Measurements from ENCODE around the gene ZNF320. TPM values are rescaled to one million over a fixed set of nuclear protein-coding genes. Genes with fewer than 3 reads are reported as not detected.
"Not testable (repeated sequence)": the region's sequence is repeated elsewhere in the genome, so short reads cannot be mapped to it uniquely, and the experiment has no call there.

The ZNF320 gene
- total and polyA plus RNA-seq, 10 of the 15 experiments (the other 5 are each of a cell fraction or from before 2014, with no cell fraction given) = 0.48 to 9.3 (median 1.3) TPM

GRCh38 chr19:52856540-52857377 is 40.7 kb downstream of the ZNF320 start:
- H4K20me1 ChIP-seq (ENCODE audit: control insufficient read depth, insufficient read depth); RAD21 ChIA-PET (ENCODE audit: unreplicated experiment); H3K4me2 ChIP-seq (ENCODE audit: control insufficient read depth, insufficient read depth); H3K36me3 ChIP-seq (ENCODE audit: control insufficient read depth in 2 of 2, insufficient read depth in 2 of 2, low read length in 1 of 2); BruUV-seq (replicated peaks); H3K79me2 ChIP-seq (ENCODE audit: control insufficient read depth, insufficient read depth, low read length); H3K4me1 ChIP-seq (ENCODE audit: control insufficient read depth, insufficient read depth, low read length); SMC1A ChIA-PET (ENCODE audit: uncharacterized antibody, unreplicated experiment); CTCF ChIA-PET; intact Hi-C loops (cut with micrococcal nuclease; ENCODE audit: unreplicated experiment); DNase-seq (ENCODE audit: low read depth, low spot score); H3K27me3 ChIP-seq (replicated peaks in 1 of 2; ENCODE audit: control insufficient read depth in 2 of 2, insufficient read depth in 2 of 2, low read length in 1 of 2); H3K9me3 ChIP-seq (replicated peaks; ENCODE audit: control insufficient read depth, insufficient read depth, low read length); POLR2A ChIA-PET; FAIRE-seq: not testable (repeated sequence)
- ATAC-seq = peak; percentile 57
- in situ Hi-C loops (cut with MboI) = loop anchor here (5.0 kb wide), 1 partner anchor 86 kb away; no protein-coding TSS in a partner anchor
- 1% methylated on average over 10 of the region's 31 CpGs for WGBS (ENCODE audit: insufficient coverage, insufficient replicate concordance, low lambda C conversion rate, missing lambda C conversion rate)
- H3K9ac ChIP-seq (ENCODE audit: control insufficient read depth, insufficient read depth, low read length) = peak overlapping the region; percentile 75
- peak overlapping the region; percentile 68 for H3K27ac ChIP-seq (ENCODE audit: control insufficient read depth, insufficient read depth)
- peak overlapping the region; percentile 29 for H2AFZ ChIP-seq (ENCODE audit: control insufficient read depth, low read depth, low read length)
- H3K4me3 ChIP-seq = peak overlapping the region; percentile 92

Small RNA genes within 50 kb of the gene (small RNA-seq; reads per million reads assigned to genes)
- gene ZNF320 = 0.98 reads per million, percentile 31 among the genes with 10 or more reads in this experiment

Other genes starting within 250 kb of the ZNF320 start
Only the 7 nearest of the 10 such genes appear.
- gene ZNF600, start 110.8 kb downstream of the ZNF320 start, total RNA-seq (2014; rRNA removed) = 9.4 and 11.1 TPM in 2 replicates
- 14.8 and 15.1 TPM in 2 replicates for gene ZNF600, start 110.8 kb downstream of the ZNF320 start, total RNA-seq (2014; rRNA removed; fragmentation: Illumina TruSeq; extraction: Trizol)
- gene ZNF600, start 110.8 kb downstream of the ZNF320 start, total RNA-seq (2021) = 10.2 and 12.0 TPM in 2 replicates
- gene ZNF600, start 110.8 kb downstream of the ZNF320 start, polyA plus RNA-seq (2011; rRNA removed) = 25.6 and 31.4 TPM in 2 replicates
- 19.1 and 23.3 TPM in 2 replicates for gene ZNF600, start 110.8 kb downstream of the ZNF320 start, polyA plus RNA-seq (2014; fragmentation: Illumina TruSeq; extraction: Trizol)
- 10 to 100 TPM in 1 of 2 experiments, 1 to 10 TPM in 1; 9.5 to 10.4 TPM for gene ZNF600, start 110.8 kb downstream of the ZNF320 start, polyA plus RNA-seq (2014; fragmentation: Nextera tagmentation; extraction: Ambion mirVana)
- 8.8 and 17.3 TPM in 2 replicates for gene ZNF600, start 110.8 kb downstream of the ZNF320 start, polyA plus RNA-seq (2014; rRNA removed)
- gene ZNF600, start 110.8 kb downstream of the ZNF320 start, polyA plus RNA-seq (2016; fragmentation: Nextera tagmentation; extraction: Ambion mirVana) = 10 to 100 TPM; 11.2 to 11.7 TPM
- gene ZNF28, start 76.0 kb downstream of the ZNF320 start, total RNA-seq (2014; rRNA removed) = 6.7 and 7.8 TPM in 2 replicates
- gene ZNF28, start 76.0 kb downstream of the ZNF320 start, total RNA-seq (2014; rRNA removed; fragmentation: Illumina TruSeq; extraction: Trizol) = 16.1 and 17.5 TPM in 2 replicates
- 9.5 TPM in 2 replicates for gene ZNF28, start 76.0 kb downstream of the ZNF320 start, total RNA-seq (2021)
- 17.5 and 28.6 TPM in 2 replicates for gene ZNF28, start 76.0 kb downstream of the ZNF320 start, polyA plus RNA-seq (2011; rRNA removed)
- 6.8 and 8.3 TPM in 2 replicates for gene ZNF28, start 76.0 kb downstream of the ZNF320 start, polyA plus RNA-seq (2014; fragmentation: Illumina TruSeq; extraction: Trizol)
- gene ZNF28, start 76.0 kb downstream of the ZNF320 start, polyA plus RNA-seq (2014; fragmentation: Nextera tagmentation; extraction: Ambion mirVana) = 10 to 100 TPM; 22.6 to 31.1 TPM
- gene ZNF28, start 76.0 kb downstream of the ZNF320 start, polyA plus RNA-seq (2014; rRNA removed) = 4.8 and 5.9 TPM in 2 replicates
- 10 to 100 TPM; 14.6 to 18.8 TPM for gene ZNF28, start 76.0 kb downstream of the ZNF320 start, polyA plus RNA-seq (2016; fragmentation: Nextera tagmentation; extraction: Ambion mirVana)
- 8.2 and 10.4 TPM in 2 replicates for gene ZNF468, start 40.0 kb downstream of the ZNF320 start, total RNA-seq (2014; rRNA removed)
- gene ZNF468, start 40.0 kb downstream of the ZNF320 start, total RNA-seq (2014; rRNA removed; fragmentation: Illumina TruSeq; extraction: Trizol) = 12.7 and 13.2 TPM in 2 replicates
- 6.9 and 9.9 TPM in 2 replicates for gene ZNF468, start 40.0 kb downstream of the ZNF320 start, total RNA-seq (2021)
- 18.8 and 24.4 TPM in 2 replicates for gene ZNF468, start 40.0 kb downstream of the ZNF320 start, polyA plus RNA-seq (2011; rRNA removed)
- 10.0 and 10.9 TPM in 2 replicates for gene ZNF468, start 40.0 kb downstream of the ZNF320 start, polyA plus RNA-seq (2014; fragmentation: Illumina TruSeq; extraction: Trizol)
- gene ZNF468, start 40.0 kb downstream of the ZNF320 start, polyA plus RNA-seq (2014; fragmentation: Nextera tagmentation; extraction: Ambion mirVana) = 1 to 10 TPM; 3.9 to 4.3 TPM
- gene ZNF468, start 40.0 kb downstream of the ZNF320 start, polyA plus RNA-seq (2014; rRNA removed) = 5.0 and 5.7 TPM in 2 replicates
- gene ZNF468, start 40.0 kb downstream of the ZNF320 start, polyA plus RNA-seq (2016; fragmentation: Nextera tagmentation; extraction: Ambion mirVana) = 10 to 100 TPM in 1 of 2 experiments, 1 to 10 TPM in 1; 8.8 to 10.2 TPM
- gene ZNF888, start 25.8 kb upstream of the ZNF320 start, total RNA-seq (2014; rRNA removed) = 3.3 and 4.5 TPM in 2 replicates
- gene ZNF888, start 25.8 kb upstream of the ZNF320 start, total RNA-seq (2014; rRNA removed; fragmentation: Illumina TruSeq; extraction: Trizol) = 4.1 and 4.3 TPM in 2 replicates
- gene ZNF888, start 25.8 kb upstream of the ZNF320 start, total RNA-seq (2021) = 2.8 and 3.5 TPM in 2 replicates
- gene ZNF888, start 25.8 kb upstream of the ZNF320 start, polyA plus RNA-seq (2011; rRNA removed) = 3.4 and 5.0 TPM in 2 replicates
- 3.7 and 5.1 TPM in 2 replicates for gene ZNF888, start 25.8 kb upstream of the ZNF320 start, polyA plus RNA-seq (2014; fragmentation: Illumina TruSeq; extraction: Trizol)
- under 1 TPM; 0.26 to 0.53 TPM for gene ZNF888, start 25.8 kb upstream of the ZNF320 start, polyA plus RNA-seq (2014; fragmentation: Nextera tagmentation; extraction: Ambion mirVana)
- 2.1 and 2.3 TPM in 2 replicates for gene ZNF888, start 25.8 kb upstream of the ZNF320 start, polyA plus RNA-seq (2014; rRNA removed)
- 1 to 10 TPM in 1 of 2 experiments, under 1 TPM in 1; 0.55 to 1.6 TPM for gene ZNF888, start 25.8 kb upstream of the ZNF320 start, polyA plus RNA-seq (2016; fragmentation: Nextera tagmentation; extraction: Ambion mirVana)
- gene ZNF816, start 65.2 kb upstream of the ZNF320 start, total RNA-seq (2014; rRNA removed) = 6.9 and 9.9 TPM in 2 replicates
- gene ZNF816, start 65.2 kb upstream of the ZNF320 start, total RNA-seq (2014; rRNA removed; fragmentation: Illumina TruSeq; extraction: Trizol) = 15.6 and 16.0 TPM in 2 replicates
- gene ZNF816, start 65.2 kb upstream of the ZNF320 start, total RNA-seq (2021) = 7.0 and 8.3 TPM in 2 replicates
- gene ZNF816, start 65.2 kb upstream of the ZNF320 start, polyA plus RNA-seq (2011; rRNA removed) = 11.8 and 18.5 TPM in 2 replicates
- gene ZNF816, start 65.2 kb upstream of the ZNF320 start, polyA plus RNA-seq (2014; fragmentation: Illumina TruSeq; extraction: Trizol) = 8.0 and 14.9 TPM in 2 replicates
- gene ZNF816, start 65.2 kb upstream of the ZNF320 start, polyA plus RNA-seq (2014; fragmentation: Nextera tagmentation; extraction: Ambion mirVana) = 1 to 10 TPM; 4.4 to 6.6 TPM
- gene ZNF816, start 65.2 kb upstream of the ZNF320 start, polyA plus RNA-seq (2014; rRNA removed) = 4.0 and 6.3 TPM in 2 replicates
- gene ZNF816, start 65.2 kb upstream of the ZNF320 start, polyA plus RNA-seq (2016; fragmentation: Nextera tagmentation; extraction: Ambion mirVana) = 10 to 100 TPM in 1 of 2 experiments, 1 to 10 TPM in 1; 6.7 to 10.0 TPM
- not detected in 2 replicates for gene ERVV-1, start 116.3 kb upstream of the ZNF320 start, total RNA-seq (2014; rRNA removed)
- gene ERVV-1, start 116.3 kb upstream of the ZNF320 start, total RNA-seq (2014; rRNA removed; fragmentation: Illumina TruSeq; extraction: Trizol) = not detected in 2 replicates
- gene ERVV-1, start 116.3 kb upstream of the ZNF320 start, total RNA-seq (2021) = not detected in 2 replicates
- gene ERVV-1, start 116.3 kb upstream of the ZNF320 start, polyA plus RNA-seq (2011; rRNA removed) = 0.05 and 0.07 TPM in 2 replicates
- gene ERVV-1, start 116.3 kb upstream of the ZNF320 start, polyA plus RNA-seq (2014; fragmentation: Illumina TruSeq; extraction: Trizol) = not detected in 2 replicates
- not detected for gene ERVV-1, start 116.3 kb upstream of the ZNF320 start, polyA plus RNA-seq (2014; fragmentation: Nextera tagmentation; extraction: Ambion mirVana)
- gene ERVV-1, start 116.3 kb upstream of the ZNF320 start, polyA plus RNA-seq (2014; rRNA removed) = not detected in 2 replicates
- not detected for gene ERVV-1, start 116.3 kb upstream of the ZNF320 start, polyA plus RNA-seq (2016; fragmentation: Nextera tagmentation; extraction: Ambion mirVana)
- not detected in 2 replicates for gene ERVV-2, start 147.1 kb upstream of the ZNF320 start, total RNA-seq (2014; rRNA removed)
- gene ERVV-2, start 147.1 kb upstream of the ZNF320 start, total RNA-seq (2014; rRNA removed; fragmentation: Illumina TruSeq; extraction: Trizol) = not detected in 2 replicates
- gene ERVV-2, start 147.1 kb upstream of the ZNF320 start, total RNA-seq (2021) = not detected in 2 replicates
- gene ERVV-2, start 147.1 kb upstream of the ZNF320 start, polyA plus RNA-seq (2011; rRNA removed) = 0.04 TPM in 2 replicates
- gene ERVV-2, start 147.1 kb upstream of the ZNF320 start, polyA plus RNA-seq (2014; fragmentation: Illumina TruSeq; extraction: Trizol) = not detected in 2 replicates
- gene ERVV-2, start 147.1 kb upstream of the ZNF320 start, polyA plus RNA-seq (2014; fragmentation: Nextera tagmentation; extraction: Ambion mirVana) = not detected
- not detected in 2 replicates for gene ERVV-2, start 147.1 kb upstream of the ZNF320 start, polyA plus RNA-seq (2014; rRNA removed)
- not detected for gene ERVV-2, start 147.1 kb upstream of the ZNF320 start, polyA plus RNA-seq (2016; fragmentation: Nextera tagmentation; extraction: Ambion mirVana)

All from GM12878 (cell line).